ENCODE measurements around the gene RACK1. TPM values are rescaled to one million over a fixed set of nuclear protein-coding genes. Genes with fewer than 3 reads are reported as not detected.

Gene RACK1
- total and polyA plus RNA-seq, 2 of the 8 experiments (the other 6 are each of a cell fraction or from before 2014, with no cell fraction given): 2,589 to 7,971 TPM

DNA sequence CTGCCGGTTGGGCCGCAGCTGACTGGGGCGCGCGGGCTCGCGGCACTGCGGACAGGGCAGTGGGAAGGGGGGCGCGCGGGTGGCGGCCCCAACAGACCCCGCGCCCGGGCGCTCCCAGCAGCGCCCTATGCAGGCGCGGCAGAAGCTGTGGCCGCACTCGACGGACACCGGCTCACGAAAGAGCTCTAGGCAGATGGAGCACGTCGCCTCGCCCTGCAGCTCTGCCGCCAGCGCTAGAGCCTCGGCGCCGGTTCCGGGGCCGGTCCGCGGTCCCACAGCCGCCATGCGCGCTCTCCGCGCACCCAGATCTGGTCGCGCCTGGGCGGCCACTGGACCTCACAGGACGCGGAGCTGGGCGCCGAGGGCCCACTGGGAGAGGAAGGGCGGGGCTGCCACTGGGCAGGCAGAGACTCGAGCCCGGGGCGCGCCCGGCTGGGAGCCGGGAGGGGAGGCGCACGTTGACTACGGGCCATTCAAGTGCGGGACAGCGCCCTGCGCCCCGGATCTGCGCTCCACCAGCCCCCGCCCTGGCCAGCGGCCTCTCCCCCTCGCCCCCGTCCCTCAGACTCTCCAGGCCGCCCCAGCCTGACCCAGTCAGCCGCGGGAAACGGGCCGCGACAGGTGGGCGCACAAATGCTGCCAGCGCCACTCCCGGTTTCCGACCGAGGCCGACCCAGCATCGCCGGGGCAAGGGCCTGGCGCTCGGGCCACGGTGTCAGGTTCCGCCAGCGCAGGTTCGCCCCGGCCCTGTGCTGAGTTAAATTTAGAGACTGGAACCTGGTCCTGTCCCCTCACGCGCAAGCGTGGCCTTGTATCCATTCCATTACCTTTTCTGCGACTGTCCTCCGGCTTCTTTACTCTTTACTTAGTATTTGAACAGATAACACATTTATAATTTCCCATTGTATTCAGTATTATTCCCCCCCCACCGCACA lies 38.6 kb downstream of the RACK1 start, which contains the start of gene TRIM7:
Gene TRIM7 (minus strand): TSS at position 371 of the 935 bp plus-strand sequence. CDS start 86 bp downstream, at position 285.
- Histone ChIP-seq H3K4ac (replicated peaks; ENCODE audit: insufficient read length, low read depth, low read length) (no peak within 1 kb of the TSS), H2BK5ac (ENCODE audit: low read depth, low read length) (no peak within 1 kb of the TSS), H3K18ac (ENCODE audit: extremely low read depth, low read length) (no peak within 1 kb of the TSS; the same call in 1 of the 2 replicates), H3K4me3 (ENCODE audit: extremely low read depth in 1 of 4, insufficient read depth in 2 of 4, low read depth in 3 of 4, low read length in 4 of 4) (peak within 1 kb of the TSS; percentile 55 to 87 (median 80)), H4K20me1 (replicated peaks in 1 of 2; ENCODE audit: control insufficient read depth in 1 of 2, insufficient read depth in 2 of 2, low read length in 2 of 2) (peaks cover under 1 to 2% of the 10 kb centered on the region in 2 experiments), H3K4me1 (replicated peaks in 1 of 4; ENCODE audit: control insufficient read depth in 3 of 4, insufficient read depth in 4 of 4, low read length in 3 of 4) (peaks cover 0 to 13% (median 8%) of the 10 kb centered on the region in 4 experiments; a peak in 6 of 7 replicates), H3K9ac (replicated peaks in 1 of 4; ENCODE audit: extremely low read depth in 1 of 4, low read depth in 3 of 4, low read length in 3 of 4) (peak within 1 kb of the TSS in 1 of 4 experiments; percentile 54; a peak in 3 of 7 replicates), H3K36me3 (ENCODE audit: control insufficient read depth in 2 of 4, insufficient read depth in 4 of 4, low read length in 3 of 4) (peaks cover 0 to 7% (median 0%) of the 10 kb centered on the region in 4 experiments; a peak in 1 of 8 replicates), H2BK12ac (ENCODE audit: low read depth, low read length) (peak within 1 kb of the TSS; percentile 68; the same call in 1 of the 2 replicates), H4K8ac (ENCODE audit: extremely low read depth, insufficient read depth, low read length) (peak within 1 kb of the TSS; percentile 81; the same call in 1 of the 2 replicates), H3K23me2 (ENCODE audit: low read depth, low read length) (peaks cover 24% of the 10 kb centered on the region), H2BK20ac (ENCODE audit: low read length) (no peak within 1 kb of the TSS), H4K91ac (replicated peaks; ENCODE audit: insufficient read length, low read length) (no peak within 1 kb of the TSS), H3K14ac (ENCODE audit: insufficient read length) (no peak within 1 kb of the TSS), H2BK120ac (replicated peaks; ENCODE audit: low read depth, low read length) (no peak within 1 kb of the TSS), H2AK5ac (ENCODE audit: low read depth, low read length) (no peak within 1 kb of the TSS), H3K4me2 (ENCODE audit: insufficient read depth in 1 of 2, low read depth in 2 of 2, low read length in 2 of 2) (peak within 1 kb of the TSS; percentile 93 to 99), H3K79me1 (ENCODE audit: low read depth, low read length) (no peaks in the 10 kb centered on the region), H3K79me2 (ENCODE audit: control insufficient read depth in 1 of 2, insufficient read depth in 2 of 2, low read length in 2 of 2) (no peaks in the 10 kb centered on the region), H3K27ac (ENCODE audit: low read depth, low read length) (no peak within 1 kb of the TSS), H3K9me3 (ENCODE audit: insufficient read depth in 2 of 2, low read depth in 1 of 2, low read length in 1 of 2) (no peaks in the 10 kb centered on the region), H2AFZ (ENCODE audit: low read length) (peak within 1 kb of the TSS; percentile 8; the same call in 1 of the 2 replicates), H3K23ac (ENCODE audit: insufficient read length) (no peak within 1 kb of the TSS), H3K27me3 (replicated peaks in 1 of 4; ENCODE audit: control insufficient read depth in 3 of 4, extremely low read depth in 1 of 4, insufficient read depth in 3 of 4, low read length in 3 of 4) (peaks cover 28 to 64% (median 52%) of the 10 kb centered on the region in 4 experiments), H2BK15ac (ENCODE audit: low read length) (peak within 1 kb of the TSS; percentile 46; the same call in 1 of the 2 replicates), H4K5ac (ENCODE audit: insufficient read length, low read depth, low read length) (no peak within 1 kb of the TSS), H3K56ac (replicated peaks; ENCODE audit: insufficient read length, low read depth, low read length) (no peak within 1 kb of the TSS)
- ChIA-PET POLR2A (ENCODE audit: partially characterized antibody) (interaction anchor here (1.3 to 8.4 kb wide), 5 partner anchors 13 to 56 kb away, joined by 5 to 90 read pairs (median 32); partner anchors contain the start of genes RACK1 and TRIM52), CTCF (ENCODE audit: partially characterized antibody) (interaction anchor here (0.8 to 14.5 kb wide), 5 partner anchors 8 to 69 kb away, joined by 3 to 197 read pairs (median 7); no protein-coding TSS in a partner anchor)
- DNase-seq (ENCODE audit: low read depth in 1 of 2, low spot score in 2 of 2) (no peak), FAIRE-seq (no peak)
- TF ChIP-seq KDM4A (IDR thresholded peaks at IDR 0.05; ENCODE audit: low read depth, low read length, severe bottlenecking) (peak; percentile 68), SUZ12 (IDR thresholded peaks at IDR 0.05; ENCODE audit: low read length) (peak; percentile 43), EZH2 (IDR thresholded peaks at IDR 0.05; ENCODE audit: low read depth, low read length, severe bottlenecking) (peak; percentile 76), BRCA1 (IDR thresholded peaks at IDR 0.05; ENCODE audit: low read depth, low read length) (no peak), RBBP5 (IDR thresholded peaks at IDR 0.05; ENCODE audit: borderline replicate concordance, low read depth, low read length) (peak; percentile 60; the same call in 1 of the 2 replicates), TBP (IDR thresholded peaks at IDR 0.05; ENCODE audit: low read depth, low read length) (no peak; the same call in 1 of the 2 replicates)
- TF ChIP-seq, protein P1, sequence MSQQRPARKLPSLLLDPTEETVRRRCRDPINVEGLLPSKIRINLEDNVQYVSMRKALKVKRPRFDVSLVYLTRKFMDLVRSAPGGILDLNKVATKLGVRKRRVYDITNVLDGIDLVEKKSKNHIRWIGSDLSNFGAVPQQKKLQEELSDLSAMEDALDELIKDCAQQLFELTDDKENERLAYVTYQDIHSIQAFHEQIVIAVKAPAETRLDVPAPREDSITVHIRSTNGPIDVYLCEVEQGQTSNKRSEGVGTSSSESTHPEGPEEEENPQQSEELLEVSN (IDR thresholded peaks at IDR 0.05): no peak
- TF ChIP-seq, protein P2, sequence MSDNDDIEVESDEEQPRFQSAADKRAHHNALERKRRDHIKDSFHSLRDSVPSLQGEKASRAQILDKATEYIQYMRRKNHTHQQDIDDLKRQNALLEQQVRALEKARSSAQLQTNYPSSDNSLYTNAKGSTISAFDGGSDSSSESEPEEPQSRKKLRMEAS (IDR thresholded peaks at IDR 0.05): 0 out of 2 replicates have a peak, but pooled peaks have one; percentile 0
- 2% methylated on average over 69 of the region's 94 CpGs; no CpG with 5 or more reads in 1 of the 2 experiments for WGBS, 2 experiments (ENCODE audit: extremely low coverage in 1 of 2, insufficient coverage in 1 of 2, insufficient read length in 1 of 2, insufficient replicate concordance in 2 of 2, low coverage in 1 of 2, low lambda C conversion rate in 2 of 2, missing lambda C conversion rate in 1 of 2)
